GM21717 (cell line): ENCODE data around the gene EPB41L3.
"Not testable (repeated sequence)": the region's sequence is repeated elsewhere in the genome, so short reads cannot be mapped to it uniquely, and the experiment has no call there.

Experiments
- ATAC-seq: cut with Tn5 transposase; IDR thresholded peaks from one replicate; pipeline ENCODE4 v1.9.1; 2021; ENCODE audit warnings: mild to moderate bottlenecking, moderate library complexity; ENCODE audit not compliant: unreplicated experiment

The EPB41L3 gene

DNA sequence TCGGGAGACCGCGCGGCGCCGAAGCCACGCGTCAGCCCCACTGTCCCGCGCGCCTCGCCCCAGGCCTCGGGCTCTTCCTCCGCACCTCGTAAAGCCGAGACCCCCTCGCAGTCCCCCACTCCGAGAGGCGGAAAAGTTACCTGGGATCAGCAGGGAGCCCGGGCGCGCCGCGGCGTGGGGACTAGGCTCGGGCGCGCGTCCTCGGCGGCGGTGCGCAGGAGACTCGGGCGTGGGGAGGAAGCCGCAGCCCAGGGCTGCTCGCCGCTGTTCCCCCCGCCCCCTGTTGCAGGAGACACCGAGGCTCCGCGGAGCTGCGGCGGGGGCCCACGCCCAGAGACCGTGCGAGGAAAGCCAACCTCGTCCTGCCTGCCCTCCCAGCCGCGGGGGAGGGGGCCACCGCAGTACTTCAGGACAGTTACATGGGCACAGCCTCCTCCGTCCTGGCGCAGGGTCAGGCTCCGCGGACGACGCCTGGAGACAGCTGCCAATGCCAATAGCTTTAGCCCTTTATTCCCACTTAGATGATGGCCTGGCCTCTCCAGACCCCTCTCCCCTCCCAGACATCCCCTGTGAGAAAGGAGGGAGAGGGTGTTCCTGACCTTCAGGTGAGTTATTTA lies at the start of gene EPB41L3:
EPB41L3 (minus strand) TSS at position 225 of the 617 bp plus-strand sequence. CDS start 54,814 bp downstream, outside the sequence.
- ATAC-seq = no peak

DNA sequence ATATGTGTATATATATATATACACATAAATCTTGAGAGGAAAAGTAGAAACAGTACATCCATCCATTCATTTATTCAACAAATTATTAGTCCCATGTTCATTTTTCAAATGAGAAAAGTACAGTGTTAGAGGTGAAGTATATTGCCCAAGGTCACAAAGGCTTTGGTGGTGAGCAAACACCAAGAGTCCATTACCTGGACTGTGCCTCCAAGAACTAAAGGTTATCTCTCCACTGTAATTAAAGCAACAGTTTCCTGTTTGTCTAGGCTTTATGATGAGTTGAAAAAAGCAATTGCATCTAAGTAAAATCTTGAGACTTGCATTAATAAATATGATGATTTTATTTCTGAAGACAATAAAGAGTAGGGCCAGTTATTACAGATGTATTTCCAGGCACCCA lies 44.7 kb upstream of the EPB41L3 start:
- no peak for ATAC-seq

DNA sequence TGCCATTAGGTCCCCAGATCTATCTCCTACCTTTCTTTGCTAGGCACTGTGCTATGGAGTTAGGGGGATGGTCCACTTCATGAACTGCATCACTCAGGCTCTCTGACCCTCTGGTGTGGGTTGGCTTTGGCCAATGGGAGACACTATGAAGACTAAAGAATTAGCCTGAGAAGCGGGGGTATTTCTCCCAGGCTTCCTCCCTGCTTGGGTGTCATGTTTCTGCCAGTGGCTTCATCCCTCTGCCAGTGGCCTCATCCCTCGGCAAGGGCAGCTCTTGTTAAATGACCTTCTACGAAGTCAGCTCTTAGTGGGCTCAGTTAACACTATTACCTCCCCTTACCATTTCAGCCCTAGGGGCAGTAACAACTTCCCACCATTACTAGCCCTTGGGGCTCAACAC lies 41.9 kb upstream of the EPB41L3 start:
- ATAC-seq = no peak

DNA sequence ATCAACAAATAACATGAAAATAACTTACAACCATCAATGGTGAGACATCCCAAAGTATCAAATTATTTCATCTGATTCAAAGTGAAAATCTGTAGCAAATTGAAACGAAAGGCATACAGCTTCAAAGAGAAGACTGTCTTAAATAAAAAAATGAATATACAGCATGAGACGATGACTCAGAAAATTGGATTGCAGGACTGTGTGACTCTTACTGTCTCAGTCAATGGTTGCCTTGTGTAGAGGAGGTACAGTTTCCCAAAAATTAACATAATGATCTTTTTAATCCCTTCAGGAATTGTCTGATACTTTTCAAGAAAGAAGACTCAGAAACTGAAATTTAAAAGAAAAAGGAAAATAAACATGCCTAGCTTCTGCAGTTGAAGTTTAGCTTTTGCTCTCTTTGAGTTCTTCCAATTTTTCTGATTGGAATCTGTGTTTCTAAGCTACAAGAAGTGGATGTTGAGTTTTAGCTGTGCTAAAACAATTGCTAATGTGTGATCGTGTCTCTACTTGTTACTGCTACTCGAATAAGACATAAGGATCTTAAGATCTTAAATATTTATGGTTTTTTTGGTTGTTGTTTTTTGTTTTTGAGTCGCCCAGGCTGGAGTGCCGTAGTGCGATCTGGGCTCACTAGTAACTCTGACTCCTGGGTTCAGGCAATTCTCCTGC lies 41.1 kb upstream of the EPB41L3 start:
- ATAC-seq = no peak

DNA sequence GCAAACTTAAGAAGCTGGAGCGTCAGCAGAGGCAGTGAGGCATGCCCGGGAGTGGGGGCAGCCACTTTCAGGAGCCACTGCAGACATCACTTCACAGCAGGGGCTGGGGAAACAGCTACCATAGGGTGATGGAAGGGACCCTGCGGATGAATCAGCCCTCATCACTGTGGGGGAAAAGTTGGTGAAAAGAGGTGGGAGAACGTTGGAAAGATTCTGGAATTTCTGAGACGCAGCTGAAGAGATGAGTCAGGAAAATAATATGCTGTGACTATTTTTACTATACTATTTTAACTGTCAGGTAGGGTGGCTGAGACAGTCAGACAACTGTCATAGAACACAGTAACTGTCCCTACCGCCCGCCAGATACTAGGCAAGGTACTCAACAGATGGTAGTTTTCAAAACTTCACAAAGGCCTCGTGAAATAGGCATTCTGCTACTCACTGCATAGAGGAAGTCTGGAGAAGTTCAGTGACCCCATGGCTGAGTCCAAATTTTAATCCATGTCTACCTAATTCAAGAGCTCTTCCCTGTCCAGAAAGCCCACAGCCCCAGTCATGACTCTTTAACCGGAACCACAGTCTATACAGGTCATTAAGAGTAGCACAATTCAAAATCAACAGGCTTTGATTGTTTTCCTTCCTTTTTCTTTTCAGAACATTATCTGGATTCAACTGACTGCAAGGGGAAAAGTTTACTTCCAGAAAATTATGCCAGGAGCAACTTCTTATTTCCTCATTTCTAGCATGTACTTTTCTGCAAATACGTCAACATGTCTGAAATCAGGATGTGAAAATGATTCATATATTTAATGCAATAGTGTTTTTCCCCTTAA lies 39.3 kb upstream of the EPB41L3 start:
- no peak for ATAC-seq

DNA sequence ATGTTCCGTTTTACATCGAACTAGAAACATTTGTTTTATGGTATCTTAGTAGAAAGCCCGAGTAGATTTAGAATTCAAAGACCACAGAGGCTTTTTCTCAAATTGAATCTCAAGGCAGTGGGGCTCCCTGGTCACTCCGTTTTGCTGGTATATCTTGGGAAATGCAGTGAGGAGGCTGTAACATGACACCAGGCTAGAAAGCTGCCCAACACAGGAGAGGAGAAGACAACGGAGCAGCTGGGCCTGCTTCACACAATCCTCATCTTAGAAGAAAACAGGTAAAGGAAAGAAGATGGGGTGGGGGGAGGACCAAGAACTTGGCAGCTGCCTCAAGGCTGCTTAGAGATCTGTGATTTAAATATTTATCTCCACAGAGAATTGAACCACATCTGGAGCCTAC lies 38.3 kb upstream of the EPB41L3 start:
- no peak for ATAC-seq

DNA sequence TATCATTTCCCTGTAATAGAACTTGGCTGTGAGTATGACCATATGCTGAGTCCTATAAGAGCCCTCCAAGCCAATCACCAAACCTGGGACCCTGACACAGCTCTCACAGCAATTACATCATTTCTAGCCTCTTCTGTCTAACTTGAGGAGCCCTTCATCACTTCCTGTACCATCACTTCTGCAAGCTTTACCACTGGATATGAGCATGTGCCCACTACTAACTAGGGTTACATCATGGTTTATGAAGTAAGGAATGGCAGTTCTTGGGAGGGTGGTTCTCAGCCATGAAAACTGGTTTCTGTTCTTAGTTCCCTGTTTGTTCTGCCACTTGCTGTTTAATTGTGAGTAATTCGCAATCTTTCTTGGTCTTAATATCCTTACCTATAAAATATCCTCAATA lies 31.0 kb upstream of the EPB41L3 start:
- no peak for ATAC-seq

DNA sequence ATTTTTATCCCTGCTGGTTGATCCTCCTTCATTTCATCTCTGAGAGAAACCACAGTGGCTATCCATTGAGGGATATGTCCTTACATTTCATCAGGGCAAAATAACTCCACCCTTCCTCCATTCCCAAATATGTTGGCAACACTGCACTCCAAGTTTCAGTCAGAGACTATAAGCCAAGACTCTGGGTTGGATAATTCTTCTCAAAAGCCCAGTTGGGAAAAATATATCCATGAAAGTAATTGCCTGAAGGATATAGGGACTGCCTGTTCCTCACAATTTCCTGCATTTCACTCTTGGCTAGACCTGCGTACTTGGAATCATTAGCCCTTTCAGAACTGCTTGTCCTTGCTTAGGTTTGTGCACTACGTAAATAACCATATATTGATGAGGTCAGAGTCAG lies 27.9 kb upstream of the EPB41L3 start:
- ATAC-seq = no peak

DNA sequence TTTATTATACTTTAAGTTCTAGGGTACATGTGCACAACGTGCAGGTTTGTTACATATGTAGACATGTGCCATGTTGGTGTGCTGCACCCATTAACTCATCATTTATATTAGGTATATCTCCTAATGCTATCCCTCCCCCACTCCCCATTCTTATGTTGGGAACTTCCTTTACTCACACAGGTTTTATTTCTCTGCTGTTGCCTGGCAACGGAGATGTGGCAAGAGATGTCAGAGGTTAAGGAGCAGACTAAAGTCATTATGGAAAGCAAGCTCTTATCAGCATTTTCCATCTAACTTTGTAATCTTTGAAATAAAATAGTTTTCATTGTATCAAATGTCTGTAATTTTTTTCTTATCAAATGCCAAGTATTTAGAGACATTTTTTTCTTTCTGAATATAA lies 26.8 kb upstream of the EPB41L3 start:
- not testable (repeated sequence) for ATAC-seq

DNA sequence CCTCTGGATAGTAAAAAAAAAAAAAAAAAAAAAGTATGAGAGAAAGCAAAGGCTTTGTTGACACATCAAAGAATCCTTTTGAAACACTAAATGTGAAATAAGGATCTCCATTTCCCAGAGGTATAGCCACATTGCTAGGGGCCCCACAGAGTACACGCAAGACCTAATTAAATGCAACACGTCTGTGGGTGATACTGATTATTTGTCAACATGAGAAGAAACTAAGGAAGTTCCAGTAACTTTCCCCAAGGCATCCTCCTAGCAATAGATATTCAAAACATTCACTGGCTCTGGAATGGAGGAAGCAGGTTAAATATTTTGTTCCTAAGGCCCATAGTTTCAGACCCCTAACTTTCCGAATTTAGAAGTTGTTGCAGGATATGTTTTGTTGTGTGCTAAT lies 24.6 kb upstream of the EPB41L3 start:
- no peak for ATAC-seq

DNA sequence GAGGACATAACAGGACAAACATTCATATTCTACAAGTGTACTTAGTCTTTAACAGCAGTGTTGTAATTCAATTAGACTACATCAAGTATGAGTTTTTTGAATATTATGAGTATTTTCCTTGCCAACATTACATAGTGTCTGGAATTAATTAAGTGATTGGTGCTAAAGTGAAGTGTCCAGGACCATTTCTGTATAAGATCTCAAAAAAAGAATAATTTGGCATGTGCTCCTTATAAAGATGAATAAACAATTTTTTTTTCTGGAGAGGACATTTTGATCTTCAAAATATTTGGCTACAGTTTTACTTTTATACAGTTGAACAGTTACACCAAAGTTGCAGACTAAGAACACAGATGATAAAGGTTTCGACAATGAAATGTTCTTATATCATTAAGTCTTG lies 15.1 kb upstream of the EPB41L3 start:
- ATAC-seq = no peak

DNA sequence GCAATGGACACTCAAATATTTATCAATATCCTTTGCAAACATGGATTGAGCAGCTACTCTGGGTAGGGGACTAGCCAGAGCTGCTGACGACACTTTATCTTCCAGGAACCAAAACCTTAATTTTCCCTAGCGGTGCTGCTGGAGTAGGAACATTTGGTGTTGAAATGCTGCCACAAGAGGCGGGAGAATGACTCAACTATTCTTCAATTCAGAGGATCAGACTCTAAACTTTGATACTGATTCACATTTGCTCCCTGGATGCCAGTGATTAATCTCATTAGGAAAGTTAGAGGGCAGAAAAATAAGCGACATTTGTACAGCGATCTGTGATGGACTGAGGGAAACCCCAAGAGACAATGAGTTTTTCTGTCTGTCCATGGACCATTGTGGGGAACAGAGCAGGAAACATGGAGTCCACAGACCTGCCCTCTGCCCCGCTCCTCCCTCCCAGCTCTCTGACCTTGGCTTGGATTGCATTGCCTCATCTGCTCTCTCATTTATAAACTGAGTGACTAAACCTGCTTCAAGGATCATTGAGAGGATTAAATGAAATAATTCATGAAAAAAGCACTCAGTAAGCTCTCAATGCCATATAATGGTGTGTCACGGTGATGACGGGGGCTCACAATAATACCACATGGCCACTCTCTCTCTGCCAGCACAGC lies 12.6 kb upstream of the EPB41L3 start:
- no peak for ATAC-seq

DNA sequence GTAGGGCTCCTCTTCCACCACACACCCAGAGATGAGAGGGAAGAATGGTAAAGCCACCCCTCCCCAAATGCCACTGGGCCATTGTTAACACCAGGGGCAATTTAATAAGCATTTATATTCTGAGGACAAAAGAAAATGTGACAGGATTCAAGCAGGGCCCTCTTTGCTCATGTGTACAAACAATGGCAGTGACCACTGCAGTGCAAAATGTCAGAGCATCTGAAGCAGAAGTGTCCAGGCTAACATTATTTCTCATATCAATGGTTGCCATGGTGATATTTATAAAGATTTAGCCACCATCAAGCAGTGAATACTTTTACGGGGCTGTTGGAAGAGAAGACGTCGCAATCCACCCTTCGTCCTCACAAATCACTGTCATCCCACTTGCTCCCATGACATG lies 10.8 kb upstream of the EPB41L3 start:
- no peak for ATAC-seq

DNA sequence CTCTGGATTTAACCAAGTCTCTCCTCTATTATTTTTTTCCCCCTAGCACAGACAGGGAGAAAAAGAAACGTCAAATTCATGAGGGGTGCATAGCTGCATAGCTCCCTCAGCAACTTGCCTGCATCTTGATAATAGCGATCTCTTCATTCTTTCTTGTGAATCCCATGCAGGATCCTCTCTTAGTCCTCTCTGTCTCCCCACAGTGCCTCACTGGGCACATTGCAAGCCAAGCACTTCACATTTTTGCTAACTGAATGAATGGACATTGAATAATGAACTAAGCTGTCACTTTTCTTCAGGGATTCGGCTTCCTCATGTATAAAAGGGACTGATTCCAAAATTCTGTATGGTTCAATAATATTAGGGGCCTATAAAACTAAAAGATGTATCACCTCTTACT lies 2.9 kb upstream of the EPB41L3 start:
- ATAC-seq = no peak

DNA sequence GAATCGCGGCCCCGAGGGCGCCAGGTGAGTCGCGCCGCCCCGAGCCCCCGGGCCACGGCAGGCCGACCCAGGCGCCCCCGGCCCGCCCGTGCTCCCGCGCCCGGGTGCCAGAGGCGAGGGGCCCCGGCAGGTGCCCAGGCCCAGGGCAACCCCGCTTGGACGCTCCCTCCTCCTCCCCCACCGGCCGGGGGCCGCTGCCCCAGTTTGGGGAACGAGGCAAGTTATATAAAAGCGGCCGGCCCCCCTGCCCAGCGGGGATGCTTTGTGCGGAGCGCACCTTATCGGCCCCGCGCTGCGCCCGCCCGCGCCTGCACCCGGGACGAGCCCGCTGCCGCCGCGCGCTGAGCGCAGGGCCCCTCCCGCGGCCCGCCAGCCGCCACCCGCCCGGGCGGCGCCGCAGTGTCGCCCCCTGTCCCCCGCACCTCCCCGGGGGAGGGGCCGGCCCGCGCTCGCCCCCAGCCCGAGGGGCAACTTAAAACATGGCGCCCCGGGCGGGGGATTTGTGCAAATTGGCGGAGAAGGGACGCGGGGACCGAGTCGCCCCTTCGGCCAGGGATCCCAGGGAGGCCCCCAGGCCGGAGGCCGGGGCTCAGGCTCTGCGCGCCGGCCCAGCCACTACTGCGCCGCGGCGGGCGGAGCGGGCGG lies 639 bp downstream of the EPB41L3 start:
- no peak for ATAC-seq

DNA sequence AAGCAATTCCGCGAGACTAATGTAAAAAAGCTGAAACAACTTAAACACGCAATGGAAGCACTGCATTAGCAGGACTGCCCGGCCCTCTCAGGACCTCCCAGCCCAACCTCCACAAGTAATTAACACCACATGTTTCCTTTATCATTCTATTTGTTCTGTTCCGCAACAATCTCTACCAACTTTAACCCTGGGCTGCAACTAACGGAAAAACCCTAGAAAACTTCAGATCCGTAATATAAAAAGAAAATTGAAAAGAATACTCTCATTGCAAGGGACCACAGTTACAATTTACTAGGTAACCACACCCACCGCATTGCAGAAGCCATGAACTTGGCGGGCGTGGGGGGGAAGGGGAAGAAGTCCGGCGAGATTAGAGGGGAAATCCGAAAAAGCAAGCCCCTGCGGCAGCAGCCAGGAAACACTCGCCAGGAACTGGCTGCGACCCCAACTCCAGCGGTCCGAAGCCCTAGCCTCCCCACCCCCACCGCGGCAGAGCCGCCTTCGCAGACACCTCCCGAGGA lies 1.2 kb downstream of the EPB41L3 start:
- ATAC-seq = no peak

DNA sequence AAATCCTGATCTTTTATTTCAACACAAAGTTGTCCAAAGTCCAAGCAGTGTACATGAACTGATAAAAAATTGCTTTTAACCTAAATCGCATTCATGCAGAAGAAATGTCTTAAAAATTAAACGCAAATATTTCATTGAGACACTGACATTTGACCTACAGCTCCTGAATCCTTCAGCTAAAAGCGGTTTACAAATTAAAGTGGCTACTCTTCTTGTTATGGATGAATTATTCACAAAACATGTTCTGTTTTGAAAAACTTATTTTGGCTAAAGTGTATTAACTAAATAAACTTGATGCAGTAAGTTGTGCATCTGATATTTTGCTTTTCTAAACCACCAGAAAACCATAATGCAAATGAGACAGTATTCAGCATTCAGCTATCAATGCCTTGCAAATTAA lies 2.2 kb downstream of the EPB41L3 start:
- no peak for ATAC-seq

DNA sequence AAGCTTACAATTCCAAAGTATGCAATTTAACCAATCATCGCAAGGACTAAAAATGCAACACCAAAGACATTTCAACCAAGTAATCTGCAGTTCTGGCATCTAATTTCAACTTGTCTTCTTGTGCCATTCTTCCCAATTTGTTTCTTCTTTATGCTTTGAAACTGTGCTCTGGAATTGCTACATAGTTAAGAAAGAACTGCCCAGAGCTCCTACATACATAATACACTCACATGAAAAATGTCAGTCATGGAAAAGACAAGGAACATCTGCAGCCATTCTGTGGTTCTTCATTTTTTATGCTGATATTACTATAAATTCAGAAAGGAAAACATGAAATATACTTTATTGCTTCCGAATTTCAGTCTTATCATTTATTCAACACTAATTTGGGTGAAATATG lies 4.4 kb downstream of the EPB41L3 start:
- ATAC-seq = no peak

DNA sequence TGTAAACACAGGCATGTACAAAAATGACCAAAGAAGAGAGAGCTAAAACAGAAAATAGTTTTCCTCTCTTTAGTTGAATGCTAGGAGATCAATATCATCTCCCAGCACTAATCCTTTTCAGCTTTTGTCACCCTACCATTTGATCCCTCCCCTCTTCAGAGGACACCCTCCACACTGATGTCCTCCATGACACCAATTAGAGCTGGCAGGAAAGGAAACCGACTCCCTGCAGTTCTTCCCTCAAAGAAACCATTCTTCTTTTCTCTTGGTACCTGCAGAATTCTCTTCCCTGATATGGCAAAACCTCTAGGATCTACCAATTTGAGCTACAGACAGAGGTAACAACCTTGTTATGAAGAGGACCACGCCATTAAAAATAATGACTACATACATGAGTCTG lies 5.3 kb downstream of the EPB41L3 start:
- no peak for ATAC-seq

DNA sequence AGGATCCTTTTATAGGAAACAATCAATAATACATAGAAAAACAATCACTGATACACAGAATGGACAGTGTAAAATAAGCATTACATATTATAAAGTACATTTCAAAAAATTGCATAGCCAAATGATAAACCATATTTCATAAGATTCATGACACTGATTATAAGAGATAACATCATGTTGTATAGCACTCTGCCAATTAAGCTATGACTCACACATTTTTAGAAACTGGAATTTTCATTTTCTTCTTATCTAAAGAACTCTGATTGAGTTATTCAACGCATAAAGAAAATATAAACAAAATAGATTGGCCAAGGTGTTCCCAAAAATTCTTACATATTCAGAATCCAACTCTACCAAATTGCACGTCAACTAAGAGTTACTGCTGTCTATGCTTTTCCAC lies 5.9 kb downstream of the EPB41L3 start:
- ATAC-seq = no peak

DNA sequence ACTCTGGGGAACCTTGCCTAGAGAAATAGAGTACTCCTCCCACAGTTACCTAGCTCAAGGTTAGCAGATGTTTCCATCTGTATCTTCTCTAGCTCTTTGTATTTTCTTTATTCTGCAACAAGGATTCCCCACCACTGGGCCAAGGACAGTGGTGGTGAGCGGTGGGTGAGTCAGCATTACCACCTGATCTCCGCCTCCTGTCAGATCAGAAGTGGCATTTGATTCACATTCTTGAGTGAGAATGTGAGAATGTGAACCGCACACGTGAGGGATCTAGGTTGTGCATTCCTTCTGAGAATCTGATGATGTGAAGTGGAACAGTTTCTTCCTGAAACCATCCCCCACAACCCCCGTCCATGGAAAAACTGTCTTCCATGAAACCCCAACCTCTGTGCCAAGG lies 9.0 kb downstream of the EPB41L3 start:
- ATAC-seq = no peak
